GM18526 (cell line): ENCODE measurements around the gene FUNDC1.

Experiments used
- POLR2A ChIP-seq: IDR thresholded peaks from 3 replicates; pipeline ENCODE4 v1.6.1; 2011; ENCODE audit not compliant: insufficient read length; ENCODE audit errors: extremely low read depth

The FUNDC1 gene

DNA sequence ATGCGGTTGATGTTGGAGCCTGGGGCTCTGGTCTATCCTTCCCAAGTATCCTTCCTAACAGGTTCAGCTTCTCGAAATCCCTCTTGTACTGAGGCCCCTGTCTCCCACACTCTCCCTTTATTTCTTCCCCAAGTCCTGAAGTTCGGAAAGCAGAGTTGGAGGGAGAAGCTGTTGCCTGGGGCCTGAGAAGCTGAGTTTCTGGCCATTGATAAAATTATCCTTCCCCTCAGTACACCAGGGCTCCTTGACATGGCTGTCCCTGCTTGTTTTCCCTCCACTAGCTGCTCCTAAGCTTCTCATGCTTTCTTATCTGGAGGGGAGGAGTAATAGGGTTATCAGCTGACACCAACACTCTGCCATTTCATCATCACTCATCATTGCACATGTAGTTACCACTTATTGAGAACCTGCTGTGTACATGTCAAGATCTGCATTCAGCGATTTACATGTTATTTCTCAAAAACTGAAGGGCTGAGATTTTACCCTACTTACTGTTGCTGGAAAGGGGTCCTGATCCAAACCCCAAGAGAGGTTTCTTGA is 58.0 kb downstream of the FUNDC1 start:
- TF ChIP-seq POLR2A, result no peak

GRCh38 chrX:44483965-44484606 is 58.6 kb downstream of the FUNDC1 start:
- no peak for TF ChIP-seq POLR2A

GRCh38 chrX:44482575-44482974 is 60.1 kb downstream of the FUNDC1 start:
- TF ChIP-seq POLR2A, result no peak

DNA sequence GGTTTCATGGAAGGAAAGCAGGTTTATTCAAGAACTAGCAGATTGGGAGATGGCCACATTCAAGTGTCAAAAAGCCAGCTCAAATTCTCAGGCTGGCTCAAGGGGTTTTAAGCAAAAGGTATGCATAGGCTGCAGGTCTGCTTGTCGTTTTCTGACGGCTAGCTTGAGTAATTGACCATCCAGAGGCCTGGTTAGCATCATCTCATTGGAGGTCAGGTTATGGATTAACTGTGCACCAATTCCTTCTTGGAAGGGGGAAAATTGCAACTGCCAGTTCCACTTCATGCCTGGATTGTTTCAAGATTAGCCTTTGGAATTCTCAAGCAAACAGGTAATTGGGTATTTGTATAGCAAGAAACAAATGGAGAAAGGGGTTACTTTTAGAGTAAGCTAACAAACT is 62.1 kb downstream of the FUNDC1 start:
- TF ChIP-seq POLR2A, result no peak

GRCh38 chrX:44474410-44474809 is 68.2 kb downstream of the FUNDC1 start:
- no peak for TF ChIP-seq POLR2A
